Upper lobe of left lung (tissue), 6 donors: ENCODE data around the gene MRAP. TPM values are rescaled to one million over a fixed set of nuclear protein-coding genes. Genes with fewer than 3 reads are reported as not detected.

Experiments used
- ATAC-seq, 2 donors: fragments of 200-7000 bp; cut with Tn5 transposase; one replicate each; pipeline ENCODE4 v1.9.1; 2022; ENCODE audit warnings: mild to moderate bottlenecking in 2 of 2, moderate library complexity in 2 of 2; ENCODE audit not compliant: low FRiP score in 2 of 2
- DNase-seq, 2 donors: peaks; one replicate each; pipeline ENCODE4 v3.0.0-alpha.2; 2019 to 2020
- H3K27ac ChIP-seq, 4 donors: fragments of 200-600 bp; sonication (generic); one replicate each; pipeline ENCODE4 v1.5.1; 2016 to 2019
- H3K27me3 ChIP-seq, 4 donors: fragments of 200-600 bp; sonication (generic); one replicate each; pipeline ENCODE4 v1.5.1; 2017 to 2019
- H3K36me3 ChIP-seq, 4 donors: fragments of 200-600 bp; sonication (generic); one replicate each; pipeline ENCODE4 v1.5.1; 2016 to 2019
- H3K4me1 ChIP-seq, 4 donors: fragments of 200-600 bp; sonication (generic); one replicate each; pipeline ENCODE4 v1.5.1; 2018 to 2019
- H3K4me3 ChIP-seq, 4 donors: fragments of 200-600 bp; sonication (generic); one replicate each; pipeline ENCODE4 v1.5.1; 2017 to 2019; ENCODE audit warnings: mild to moderate bottlenecking in 2 of 4, moderate library complexity in 1 of 4
- H3K9me3 ChIP-seq, 4 donors: fragments of 200-600 bp; sonication (generic); one replicate each; pipeline ENCODE4 v1.5.1; 2018 to 2019
- EP300 ChIP-seq, 4 donors: sonication (generic); formaldehyde crosslinking; IDR thresholded peaks; one replicate each; pipeline ENCODE4 v1.5.1; 2017; ENCODE audit warnings: antibody characterized with exemption in 4 of 4, control low read depth in 2 of 4
- POLR2A ChIP-seq, 4 donors: fragments of 450-650 bp; IDR thresholded peaks; one replicate each; pipeline ENCODE4 v1.5.1; 2016 to 2017; ENCODE audit warnings: antibody characterized with exemption in 4 of 4, mild to moderate bottlenecking in 2 of 4
- POLR2AphosphoS5 ChIP-seq, 2 donors: sonication (generic); formaldehyde crosslinking; IDR thresholded peaks; one replicate each; pipeline ENCODE4 v1.5.1; 2017; ENCODE audit warnings: antibody characterized with exemption in 2 of 2
- WGBS, 2 donors: methylation state at CpG; one replicate each; pipeline ENCODE4 v1.1.5; 2017 to 2018; 5-methylcytosine and 5-hydroxymethylcytosine counted together
- total RNA-seq, 6 donors: library from RNA; depleted of rRNA in 4 of 6; stranded (reverse); fragments of >200 nt in 4 of 6; gene quantifications; one replicate each; pipeline versions ENCODE4 v1.1.0 to v1.2.1, GENCODE V29; 2016 to 2021
- TF ChIP-seq, protein P1 (sequence below), 6 experiments: fragments of 450-650 bp in 4 of 6; fragments of 200-600 bp in 2 of 6; sonication (generic) in 2 of 6; IDR thresholded peaks; one replicate each; pipeline ENCODE4 v1.5.1; 2016 to 2019; ENCODE audit warnings: antibody characterized with exemption in 6 of 6
- donor health status: DM: no; HTN: no; CAD: no; lungs with moderate emphysema.
- donor health status: DM: no; HTN: yes; CAD: no; lungs with severe emphysema.

The MRAP gene
- total RNA-seq, 6 donors from 2014 or later: 0.46 to 2.3 (median 0.54) TPM; not detected in 3

DNA sequence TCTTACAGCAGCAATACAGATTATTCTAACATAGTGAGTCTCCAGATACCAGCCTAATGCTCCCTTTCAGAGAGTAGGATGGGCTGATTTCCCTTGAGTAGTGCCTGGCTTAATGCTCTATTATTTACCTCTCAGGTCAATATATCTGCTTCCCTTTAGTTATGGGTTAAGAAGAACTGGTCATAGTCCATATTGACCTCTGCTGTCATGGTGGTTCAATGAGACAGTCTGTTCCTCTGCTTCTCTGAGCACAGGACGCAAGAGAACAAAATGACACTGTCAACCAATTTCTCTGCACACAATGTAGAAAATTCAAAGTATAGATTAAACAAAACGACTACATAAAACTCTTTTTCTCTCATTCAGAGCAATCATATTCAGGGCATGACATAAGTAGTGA, 2.9 kb downstream of the MRAP start:
- TF ChIP-seq EP300 (IDR thresholded peaks at IDR 0.05) (no peak), POLR2AphosphoS5 (IDR thresholded peaks at IDR 0.05) (no peak), POLR2A (IDR thresholded peaks at IDR 0.05) (no peak)
- TF ChIP-seq, protein P1, sequence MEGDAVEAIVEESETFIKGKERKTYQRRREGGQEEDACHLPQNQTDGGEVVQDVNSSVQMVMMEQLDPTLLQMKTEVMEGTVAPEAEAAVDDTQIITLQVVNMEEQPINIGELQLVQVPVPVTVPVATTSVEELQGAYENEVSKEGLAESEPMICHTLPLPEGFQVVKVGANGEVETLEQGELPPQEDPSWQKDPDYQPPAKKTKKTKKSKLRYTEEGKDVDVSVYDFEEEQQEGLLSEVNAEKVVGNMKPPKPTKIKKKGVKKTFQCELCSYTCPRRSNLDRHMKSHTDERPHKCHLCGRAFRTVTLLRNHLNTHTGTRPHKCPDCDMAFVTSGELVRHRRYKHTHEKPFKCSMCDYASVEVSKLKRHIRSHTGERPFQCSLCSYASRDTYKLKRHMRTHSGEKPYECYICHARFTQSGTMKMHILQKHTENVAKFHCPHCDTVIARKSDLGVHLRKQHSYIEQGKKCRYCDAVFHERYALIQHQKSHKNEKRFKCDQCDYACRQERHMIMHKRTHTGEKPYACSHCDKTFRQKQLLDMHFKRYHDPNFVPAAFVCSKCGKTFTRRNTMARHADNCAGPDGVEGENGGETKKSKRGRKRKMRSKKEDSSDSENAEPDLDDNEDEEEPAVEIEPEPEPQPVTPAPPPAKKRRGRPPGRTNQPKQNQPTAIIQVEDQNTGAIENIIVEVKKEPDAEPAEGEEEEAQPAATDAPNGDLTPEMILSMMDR (IDR thresholded peaks at IDR 0.05): no peak
- Histone ChIP-seq H3K9me3 (no peaks in the 10 kb centered on the region), H3K27me3 (no peaks in the 10 kb centered on the region), H3K36me3 (no peaks in the 10 kb centered on the region), H3K4me1 (no peaks in the 10 kb centered on the region), H3K4me3 (no peak overlapping the region), H3K27ac (no peak overlapping the region)
- 91 to 97% methylated on average over 2 of the region's 2 CpGs for WGBS, 2 donors
- DNase-seq: no peak
- no peak for ATAC-seq

DNA sequence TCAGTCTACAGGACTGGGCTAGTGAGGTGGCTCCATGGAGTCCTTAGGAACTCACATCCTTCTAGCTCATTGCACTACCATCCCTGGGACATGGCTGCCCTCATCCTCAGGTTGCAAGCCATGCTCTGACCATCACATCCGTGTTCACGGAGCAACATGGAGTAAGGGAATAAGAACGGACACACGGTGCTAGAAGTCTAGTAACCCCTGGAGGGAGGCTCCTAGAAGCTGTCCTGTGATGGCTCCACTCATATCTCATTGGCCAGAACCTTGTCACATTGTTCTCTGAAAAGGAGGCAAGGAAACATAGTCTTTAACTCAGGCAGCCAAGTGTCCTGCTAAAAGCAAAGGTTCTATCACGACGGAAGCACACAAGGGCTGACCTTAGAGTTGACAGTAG, 3.9 kb downstream of the MRAP start:
- TF ChIP-seq, protein P1 (IDR thresholded peaks at IDR 0.05): no peak
- TF ChIP-seq POLR2AphosphoS5 (IDR thresholded peaks at IDR 0.05) (no peak), POLR2A (IDR thresholded peaks at IDR 0.05) (no peak), EP300 (IDR thresholded peaks at IDR 0.05) (no peak)
- H3K36me3 ChIP-seq: no peaks in the 10 kb centered on the region
- H3K27ac ChIP-seq: no peak overlapping the region
- no peak for DNase-seq
- WGBS, 2 donors: 96% methylated on average over 6 of the region's 6 CpGs
- H3K9me3 ChIP-seq: no peaks in the 10 kb centered on the region
- no peak overlapping the region for H3K4me3 ChIP-seq
- H3K27me3 ChIP-seq: no peaks in the 10 kb centered on the region
- no peaks in the 10 kb centered on the region for H3K4me1 ChIP-seq
- no peak for ATAC-seq

DNA sequence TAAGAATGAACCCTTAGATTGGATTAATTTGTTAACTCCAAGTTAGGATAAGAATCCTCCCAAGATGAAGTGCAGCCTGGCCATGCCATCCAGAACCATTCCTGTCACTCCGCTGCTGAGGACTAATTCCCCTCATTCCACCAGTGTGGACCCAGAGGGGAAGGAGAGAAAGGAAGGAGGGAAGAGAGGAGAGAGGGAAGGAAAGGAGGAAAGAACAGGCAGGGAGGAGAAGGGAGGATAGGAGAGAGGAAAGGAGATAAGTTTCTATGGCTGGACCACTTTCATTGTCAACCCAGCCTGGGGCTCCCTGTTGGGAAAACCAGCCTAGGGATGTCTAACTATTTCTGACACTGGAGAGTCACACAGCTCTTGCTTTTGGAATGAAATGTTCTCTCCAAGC, 4.7 kb downstream of the MRAP start:
- TF ChIP-seq EP300 (IDR thresholded peaks at IDR 0.05): no peak
- TF ChIP-seq, protein P1 (IDR thresholded peaks at IDR 0.05): no peak
- no peak for TF ChIP-seq POLR2AphosphoS5 (IDR thresholded peaks at IDR 0.05)
- no peak for TF ChIP-seq POLR2A (IDR thresholded peaks at IDR 0.05)
- Histone ChIP-seq H3K4me3 (no peak overlapping the region), H3K4me1 (no peaks in the 10 kb centered on the region), H3K36me3 (no peaks in the 10 kb centered on the region), H3K9me3 (no peaks in the 10 kb centered on the region), H3K27me3 (no peaks in the 10 kb centered on the region), H3K27ac (no peak overlapping the region)
- DNase-seq (no peak), ATAC-seq (no peak)
- 83 to 97% methylated on average over 1 of the region's 1 CpG for WGBS, 2 donors

DNA sequence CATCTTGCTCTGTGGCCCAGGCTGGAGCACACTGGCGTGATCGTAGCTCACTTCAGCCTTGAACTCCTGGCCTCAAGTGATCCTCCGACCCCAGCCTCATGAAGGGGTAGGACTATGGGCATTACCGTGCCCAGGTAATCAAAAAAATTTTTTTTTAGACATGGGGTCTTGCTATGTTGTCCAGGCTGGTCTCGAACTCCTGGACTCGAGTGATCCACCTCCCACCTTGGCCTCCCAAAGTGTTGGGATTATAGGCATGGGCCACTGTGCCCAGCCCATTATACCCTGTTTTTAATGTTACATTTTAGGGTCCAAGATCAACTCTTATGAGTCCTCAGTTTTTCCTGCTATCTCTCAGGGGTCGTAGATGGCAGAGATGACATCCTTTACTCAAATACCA, 6.3 kb downstream of the MRAP start:
- Histone ChIP-seq H3K4me1 (no peaks in the 10 kb centered on the region), H3K27me3 (no peaks in the 10 kb centered on the region), H3K27ac (no peak overlapping the region), H3K9me3 (no peaks in the 10 kb centered on the region), H3K4me3 (no peak overlapping the region), H3K36me3 (no peaks in the 10 kb centered on the region)
- WGBS, 2 donors: 96 to 99% methylated on average over 7 of the region's 7 CpGs
- ATAC-seq (no peak), DNase-seq (no peak)
- TF ChIP-seq POLR2A (IDR thresholded peaks at IDR 0.05): no peak
- TF ChIP-seq, protein P1 (IDR thresholded peaks at IDR 0.05): no peak
- TF ChIP-seq POLR2AphosphoS5 (IDR thresholded peaks at IDR 0.05): no peak
- TF ChIP-seq EP300 (IDR thresholded peaks at IDR 0.05): no peak

DNA sequence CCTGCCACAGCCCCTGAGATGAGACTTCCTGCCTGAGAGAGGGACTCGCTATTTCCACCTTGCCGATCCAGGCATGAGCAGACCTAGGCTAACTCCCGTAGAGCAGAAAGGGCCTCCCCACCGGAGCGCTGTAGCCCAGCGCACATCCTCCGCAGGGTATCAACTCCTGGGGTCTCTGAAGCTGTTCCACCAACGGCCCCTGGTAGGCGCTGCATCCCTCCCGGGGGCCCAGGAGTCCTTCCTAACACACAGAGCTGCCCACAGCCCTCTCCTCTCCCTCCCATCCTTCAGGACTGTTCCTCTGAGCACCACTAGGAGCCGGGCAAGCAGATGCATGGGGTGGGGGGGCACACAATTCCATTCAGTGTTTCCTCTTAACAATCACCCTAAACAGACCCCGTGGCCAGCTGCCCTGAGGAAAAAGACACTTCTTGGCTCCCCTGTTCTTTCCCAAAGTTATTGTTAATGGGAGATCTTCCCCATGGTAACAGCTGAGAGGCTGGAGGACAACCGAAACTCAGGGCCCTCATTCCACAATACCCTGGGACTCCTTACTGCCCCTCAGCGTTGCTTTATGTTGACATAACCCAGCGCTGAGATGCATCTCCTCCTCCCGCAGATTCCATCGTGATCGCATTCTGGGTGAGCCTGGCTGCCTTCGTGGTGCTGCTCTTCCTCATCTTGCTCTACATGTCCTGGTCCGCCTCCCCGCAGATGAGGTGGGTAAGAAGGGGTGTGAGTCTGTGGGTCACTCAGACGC, 7.5 kb downstream of the MRAP start:
- Histone ChIP-seq H3K27ac (no peak overlapping the region), H3K9me3 (no peaks in the 10 kb centered on the region), H3K4me1 (no peaks in the 10 kb centered on the region), H3K4me3 (no peak overlapping the region), H3K27me3 (no peaks in the 10 kb centered on the region), H3K36me3 (no peaks in the 10 kb centered on the region)
- ATAC-seq: peak in 1 of 2 donors; percentile 16
- 66 to 80% methylated on average over 12 to 16 of the region's 22 CpGs for WGBS, 2 donors
- no peak for DNase-seq
- no peak for TF ChIP-seq POLR2A (IDR thresholded peaks at IDR 0.05)
- no peak for TF ChIP-seq POLR2AphosphoS5 (IDR thresholded peaks at IDR 0.05)
- no peak for TF ChIP-seq EP300 (IDR thresholded peaks at IDR 0.05)
- TF ChIP-seq, protein P1 (IDR thresholded peaks at IDR 0.05): no peak
